Measurements from ENCODE around the gene ZNF579. TPM values are rescaled to one million over a fixed set of nuclear protein-coding genes. Genes with fewer than 3 reads are reported as not detected.

The ZNF579 gene
- total and polyA plus RNA-seq, 2 of the 13 experiments (the other 11 are each of a cell fraction or from before 2014, with no cell fraction given), result 2.1 to 2.9 TPM

- TF ChIP-seq FOXC1 (CRISPR knock-in tag; IDR thresholded peaks at IDR 0.05; ENCODE audit: borderline replicate concordance) (0 out of 2 replicates have a peak, but pooled peaks have one; percentile 25), MED8 (CRISPR knock-in tag; IDR thresholded peaks at IDR 0.05; ENCODE audit: insufficient replicate concordance) (no peak), CTCF (CRISPR knock-in tag; IDR thresholded peaks at IDR 0.05) (0 out of 2 replicates have a peak, but pooled peaks have one; percentile 28), FOXA1 (IDR thresholded peaks at IDR 0.05) (no peak; the same call in 1 of the 2 replicates), FOXA1 (CRISPR knock-in tag; IDR thresholded peaks at IDR 0.05) (peak; percentile 45; the same call in 1 of the 2 replicates), ELF4 (CRISPR knock-in tag; IDR thresholded peaks at IDR 0.05; ENCODE audit: borderline replicate concordance) (no peak), MEIS2 (CRISPR knock-in tag; IDR thresholded peaks at IDR 0.05) (no peak), ZNF530 (CRISPR knock-in tag; IDR thresholded peaks at IDR 0.05; ENCODE audit: low read depth) (no peak), ZNF891 (CRISPR knock-in tag; IDR thresholded peaks at IDR 0.05) (no peak), WIZ (CRISPR knock-in tag; IDR thresholded peaks at IDR 0.05) (no peak), ZNF362 (CRISPR knock-in tag; IDR thresholded peaks at IDR 0.05; ENCODE audit: borderline replicate concordance) (peak; percentile 88; the same call in 1 of the 2 replicates), ZNF619 (CRISPR knock-in tag; IDR thresholded peaks at IDR 0.05) (no peak), NAIF1 (CRISPR knock-in tag; IDR thresholded peaks at IDR 0.05; ENCODE audit: borderline replicate concordance) (no peak), DMTF1 (CRISPR knock-in tag; IDR thresholded peaks at IDR 0.05) (no peak), SNAPC4 (CRISPR knock-in tag; IDR thresholded peaks at IDR 0.05) (no peak), ZFP91 (CRISPR knock-in tag; IDR thresholded peaks at IDR 0.05; ENCODE audit: borderline replicate concordance) (peak; percentile 39; the same call in 1 of the 2 replicates)
These were observed 30.9 kb downstream of the ZNF579 start (continued) for GRCh38 chr19:55549500-55550320.
